Natural killer cell (primary cell): ENCODE results near the gene IFNE. TPM values are rescaled to one million over a fixed set of nuclear protein-coding genes. Genes with fewer than 3 reads are reported as not detected.

Experiments used
- ATAC-seq, 3 donors: fragments of 150-1000 bp in 2 of 3; fragments of 200-7000 bp in 1 of 3; cut with Tn5 transposase; 1 replicate in 1 of 3; 2 replicates in 2 of 3; pipeline ENCODE4 v1.10.0; 2021; ENCODE audit warnings: mild to moderate bottlenecking in 2 of 3, moderate library complexity in 2 of 3
- DNase-seq, 2 donors: peaks; one replicate each; pipeline versions ENCODE4 v3.0.0 to v3.0.0-alpha.2; 2013 to 2021; ENCODE audit warnings: mixed read lengths in 1 of 2
- H3K27ac ChIP-seq: one replicate; pipeline ENCODE4 v1.5.1; 2013; ENCODE audit warnings: mild to moderate bottlenecking, low read length
- H3K27me3 ChIP-seq: one replicate; pipeline ENCODE4 v1.6.1; 2013; ENCODE audit warnings: low read length; ENCODE audit not compliant: control insufficient read depth, insufficient read depth
- H3K36me3 ChIP-seq: one replicate; pipeline ENCODE4 v1.6.1; 2013; ENCODE audit warnings: low read length; ENCODE audit not compliant: control insufficient read depth, insufficient read depth
- H3K4me1 ChIP-seq: one replicate; pipeline ENCODE4 v1.6.1; 2013; ENCODE audit warnings: low read length; ENCODE audit not compliant: control insufficient read depth, insufficient read depth
- H3K4me3 ChIP-seq: one replicate; pipeline ENCODE4 v1.5.1; 2013; ENCODE audit warnings: low read length
- H3K9me3 ChIP-seq: one replicate; pipeline ENCODE4 v1.6.1; 2013; ENCODE audit warnings: low read length; ENCODE audit not compliant: control insufficient read depth, insufficient read depth
- H3K27ac Mint-ChIP-seq, 2 donors: one replicate each; pipeline ENCODE4 v1.8.0; 2022; ENCODE audit warnings: mild to moderate bottlenecking in 2 of 2, mixed read lengths in 2 of 2, moderate library complexity in 1 of 2
- H3K27me3 Mint-ChIP-seq, 2 donors: one replicate each; pipeline ENCODE4 v1.8.0; 2022; ENCODE audit warnings: low read depth in 2 of 2, mixed read lengths in 2 of 2
- H3K36me3 Mint-ChIP-seq: one replicate; pipeline ENCODE4 v1.8.0; 2022; ENCODE audit warnings: mixed read lengths
- H3K4me1 Mint-ChIP-seq, 2 donors: one replicate each; pipeline ENCODE4 v1.8.0; 2022; ENCODE audit warnings: mixed read lengths in 2 of 2
- H3K4me3 Mint-ChIP-seq: one replicate; pipeline ENCODE4 v1.8.0; 2022; ENCODE audit warnings: mild to moderate bottlenecking, moderate library complexity, mixed read lengths
- H3K9me3 Mint-ChIP-seq, 2 donors: one replicate each; pipeline ENCODE4 v1.8.0; 2022; ENCODE audit warnings: mixed read lengths in 2 of 2
- CTCF ChIP-seq: fragments of 200-600 bp; IDR thresholded peaks from one replicate; pipeline ENCODE4 v1.8.0; 2022; ENCODE audit warnings: antibody characterized with exemption
- WGBS: methylation state at CpG from one replicate; pipeline ENCODE4 v1.1.7; 2013; ENCODE audit warnings: missing lambda C conversion rate; ENCODE audit not compliant: insufficient coverage; 5-methylcytosine and 5-hydroxymethylcytosine counted together
- intact Hi-C: fragments of 100-400 bp; cut with micrococcal nuclease; formaldehyde crosslinking; loops from one replicate; pipeline ENCODE4 v1.14.2; 2022
- total RNA-seq, 4 donors: library from RNA; stranded (reverse); fragments of 120-200 nt in 1 of 4; gene quantifications; one replicate each; pipeline versions ENCODE4 v1.2.3 to v1.2.4, GENCODE V29; 2013 to 2022

IFNE gene
- not detected for total RNA-seq
- total RNA-seq (2013) = 0.43 TPM

- Histone ChIP-seq H3K4me3 (no peak within 1 kb of the TSS), H3K36me3 (no peaks in the 10 kb centered on the region), H3K9me3 (no peaks in the 10 kb centered on the region), H3K27ac (no peak within 1 kb of the TSS), H3K27me3 (no peaks in the 10 kb centered on the region), H3K4me1 (no peaks in the 10 kb centered on the region)
- no peak for DNase-seq
- TF ChIP-seq CTCF = no peak
- Mint-ChIP-seq H3K9me3 (peaks cover 0 to 7% of the 10 kb centered on the region in 2 donors), H3K27me3 (peaks cover 14 to 17% of the 10 kb centered on the region in 2 donors), H3K4me1 (no peaks in the 10 kb centered on the region), H3K27ac (no peak within 1 kb of the TSS), H3K36me3 (no peaks in the 10 kb centered on the region), H3K4me3 (no peak within 1 kb of the TSS)
- WGBS = no CpG with 5 or more reads among the region's 2 CpGs
- intact Hi-C loops = no loop called here
- no peak for ATAC-seq
Observed at GRCh38 chr9:21482213-21482612, at the start of gene IFNE. IFNE (minus strand) TSS chr9:21482313; CDS start chr9:21481694, 619 bp downstream.

- Mint-ChIP-seq H3K9me3 (no peaks in the 10 kb centered on the region), H3K27me3 (peaks cover 43 to 73% of the 10 kb centered on the region in 2 donors), H3K4me1 (no peaks in the 10 kb centered on the region), H3K27ac (no peak overlapping the region), H3K36me3 (no peaks in the 10 kb centered on the region), H3K4me3 (no peak overlapping the region)
- Histone ChIP-seq H3K27ac (no peak overlapping the region), H3K36me3 (no peaks in the 10 kb centered on the region), H3K4me3 (no peak overlapping the region), H3K9me3 (no peaks in the 10 kb centered on the region), H3K4me1 (no peaks in the 10 kb centered on the region), H3K27me3 (no peaks in the 10 kb centered on the region)
- 85% methylated on average over 9 of the region's 9 CpGs for WGBS
- DNase-seq (no peak), ATAC-seq (no peak)
- no peak for TF ChIP-seq CTCF
- intact Hi-C loops = no loop called here
Observed at GRCh38 chr9:21528123-21528808, 46.2 kb upstream of the IFNE start.

GRCh38 chr9:21527579-21527978 lies 45.5 kb upstream of the IFNE start:
- H3K27ac ChIP-seq = no peak overlapping the region
- TF ChIP-seq CTCF = no peak
- no peaks in the 10 kb centered on the region for H3K36me3 ChIP-seq
- WGBS = 49% methylated on average over 2 of the region's 2 CpGs
- no peaks in the 10 kb centered on the region for H3K4me1 ChIP-seq
- DNase-seq (peak in 1 of 2 donors; percentile 23), ATAC-seq (peak in 1 of 3 donors; percentile 24)
- H3K9me3 Mint-ChIP-seq = no peaks in the 10 kb centered on the region
- no peak overlapping the region for H3K4me3 Mint-ChIP-seq
- H3K27me3 Mint-ChIP-seq = peaks cover 44 to 73% of the 10 kb centered on the region in 2 donors
- H3K36me3 Mint-ChIP-seq = no peaks in the 10 kb centered on the region
- no peaks in the 10 kb centered on the region for H3K27me3 ChIP-seq
- no peak overlapping the region for H3K4me3 ChIP-seq
- no peaks in the 10 kb centered on the region for H3K4me1 Mint-ChIP-seq
- no peaks in the 10 kb centered on the region for H3K9me3 ChIP-seq
- intact Hi-C loops = no loop called here
- H3K27ac Mint-ChIP-seq = no peak overlapping the region

- H3K9me3 ChIP-seq = no peaks in the 10 kb centered on the region
- ATAC-seq (no peak), DNase-seq (no peak)
- Mint-ChIP-seq H3K27ac (no peak overlapping the region), H3K4me1 (no peaks in the 10 kb centered on the region), H3K9me3 (no peaks in the 10 kb centered on the region), H3K36me3 (no peaks in the 10 kb centered on the region), H3K27me3 (peaks cover 51 to 83% of the 10 kb centered on the region in 2 donors), H3K4me3 (no peak overlapping the region)
- intact Hi-C loops = no loop called here
- no peak for TF ChIP-seq CTCF
- 100% methylated on average over 1 of the region's 5 CpGs for WGBS
- no peaks in the 10 kb centered on the region for H3K4me1 ChIP-seq
- no peaks in the 10 kb centered on the region for H3K36me3 ChIP-seq
- no peak overlapping the region for H3K4me3 ChIP-seq
- H3K27ac ChIP-seq = no peak overlapping the region
- peaks cover 2% of the 10 kb centered on the region for H3K27me3 ChIP-seq
Observed at GRCh38 chr9:21525174-21525573, 43.1 kb upstream of the IFNE start.
